ENCODE measurements around the gene KTI12. TPM values are rescaled to one million over a fixed set of nuclear protein-coding genes. Genes with fewer than 3 reads are reported as not detected.
"Not testable (repeated sequence)": the region's sequence is repeated elsewhere in the genome, so short reads cannot be mapped to it uniquely, and the experiment has no call there.

Gene KTI12
- total RNA-seq = 8.2 to 9.4 TPM (median 8.5 TPM) in 3 replicates

GRCh38 chr1:52033190-52034049 is at the start of gene KTI12:
TSS of gene KTI12 (minus strand) at chr1:52033810. CDS start at chr1:52033761, 49 bp downstream.
- TF ChIP-seq CTCF (IDR thresholded peaks at IDR 0.05; ENCODE audit: unreplicated experiment) = no peak
- H3K4me3 Mint-ChIP-seq = peak within 1 kb of the TSS; percentile 93

GRCh38 chr1:52080014-52080415 is 46.4 kb upstream of the KTI12 start:
- Mint-ChIP-seq H3K27ac (peak overlapping the region; percentile 67), H3K27me3 (ENCODE audit: low read depth) (no peaks in the 10 kb centered on the region)

More at GRCh38 chr1:52033190-52034049, at the start of gene KTI12:
- Mint-ChIP-seq H3K9me3 (no peaks in the 10 kb centered on the region), H3K27me3 (ENCODE audit: low read depth) (no peaks in the 10 kb centered on the region), H3K36me3 (peaks cover 11% of the 10 kb centered on the region), H3K4me1 (peaks cover 29% of the 10 kb centered on the region), H3K27ac (peak within 1 kb of the TSS; percentile 96)
- peak; percentile 73 to 81 for DNase-seq (ENCODE audit: low spot score in 2 of 2, unreplicated experiment in 2 of 2)

GRCh38 chr1:52077277-52077676 is 43.7 kb upstream of the KTI12 start:
- not testable (repeated sequence) for H3K9me3 Mint-ChIP-seq; DNase-seq (ENCODE audit: low spot score in 2 of 2, unreplicated experiment in 2 of 2); H3K4me3 Mint-ChIP-seq; H3K27me3 Mint-ChIP-seq (ENCODE audit: low read depth); H3K4me1 Mint-ChIP-seq; H3K27ac Mint-ChIP-seq
- H3K36me3 Mint-ChIP-seq = peaks cover 11% of the 10 kb centered on the region

More at GRCh38 chr1:52080014-52080415, 46.4 kb upstream of the KTI12 start:
- DNase-seq (ENCODE audit: low spot score in 2 of 2, unreplicated experiment in 2 of 2) = no peak
- no peaks in the 10 kb centered on the region for H3K4me1 Mint-ChIP-seq
- no peaks in the 10 kb centered on the region for H3K9me3 Mint-ChIP-seq
- H3K36me3 Mint-ChIP-seq = peaks cover 7% of the 10 kb centered on the region
- no peak for TF ChIP-seq CTCF (IDR thresholded peaks at IDR 0.05; ENCODE audit: unreplicated experiment)
- H3K4me3 Mint-ChIP-seq = no peak overlapping the region

- H3K27ac Mint-ChIP-seq = peak overlapping the region; percentile 22
- H3K4me1 Mint-ChIP-seq = no peaks in the 10 kb centered on the region
Measured at GRCh38 chr1:52072291-52072690, 38.7 kb upstream of the KTI12 start.

GRCh38 chr1:52070704-52071103 is 37.1 kb upstream of the KTI12 start:
- no peaks in the 10 kb centered on the region for H3K9me3 Mint-ChIP-seq
- H3K4me3 Mint-ChIP-seq = no peak overlapping the region
- TF ChIP-seq CTCF (IDR thresholded peaks at IDR 0.05; ENCODE audit: unreplicated experiment) = no peak
- no peaks in the 10 kb centered on the region for H3K27me3 Mint-ChIP-seq (ENCODE audit: low read depth)
- no peaks in the 10 kb centered on the region for H3K4me1 Mint-ChIP-seq
- no peak for DNase-seq (ENCODE audit: low spot score in 2 of 2, unreplicated experiment in 2 of 2)
- H3K36me3 Mint-ChIP-seq = peaks cover 21% of the 10 kb centered on the region
- peak overlapping the region; percentile 64 for H3K27ac Mint-ChIP-seq

More at GRCh38 chr1:52072291-52072690, 38.7 kb upstream of the KTI12 start:
- peaks cover 21% of the 10 kb centered on the region for H3K36me3 Mint-ChIP-seq
- no peaks in the 10 kb centered on the region for H3K27me3 Mint-ChIP-seq (ENCODE audit: low read depth)
- H3K4me3 Mint-ChIP-seq = no peak overlapping the region
- H3K9me3 Mint-ChIP-seq = no peaks in the 10 kb centered on the region
- TF ChIP-seq CTCF (IDR thresholded peaks at IDR 0.05; ENCODE audit: unreplicated experiment) = no peak
- DNase-seq (ENCODE audit: low spot score in 2 of 2, unreplicated experiment in 2 of 2) = no peak

GRCh38 chr1:52063192-52063591 is 29.6 kb upstream of the KTI12 start:
- H3K27me3 Mint-ChIP-seq (ENCODE audit: low read depth) = no peaks in the 10 kb centered on the region
- peaks cover 16% of the 10 kb centered on the region for H3K4me1 Mint-ChIP-seq
- H3K9me3 Mint-ChIP-seq = no peaks in the 10 kb centered on the region
- no peak for DNase-seq (ENCODE audit: low spot score in 2 of 2, unreplicated experiment in 2 of 2)
- no peak for TF ChIP-seq CTCF (IDR thresholded peaks at IDR 0.05; ENCODE audit: unreplicated experiment)
- no peak overlapping the region for H3K4me3 Mint-ChIP-seq
- H3K27ac Mint-ChIP-seq = no peak overlapping the region
- peaks cover 22% of the 10 kb centered on the region for H3K36me3 Mint-ChIP-seq
